Mammary epithelial cell (primary cell): ENCODE measurements around the gene EFCAB8.

Experiments used
- EZH2 ChIP-seq: IDR thresholded peaks from 2 replicates; pipeline ENCODE4 v1.6.1; 2012; ENCODE audit warnings: low read length, inconsistent platforms, borderline replicate concordance
- TF ChIP-seq, protein P1 (sequence below), 2 donors: IDR thresholded peaks in 1 of 2; conservative IDR thresholded peaks in 1 of 2; 2 replicates each; pipeline ENCODE4 v1.5.1; 2011 to 2012; ENCODE audit warnings: inconsistent platforms in 2 of 2, low read length in 2 of 2, mild to moderate bottlenecking in 2 of 2, control low read depth in 1 of 2, low read depth in 1 of 2; ENCODE audit not compliant: insufficient read depth in 1 of 2; ENCODE audit errors: extremely low read depth in 1 of 2

GRCh38 chr20:32809907-32810306 lies 48.8 kb upstream of the EFCAB8 start:
- TF ChIP-seq EZH2: no peak
- TF ChIP-seq, protein P1, sequence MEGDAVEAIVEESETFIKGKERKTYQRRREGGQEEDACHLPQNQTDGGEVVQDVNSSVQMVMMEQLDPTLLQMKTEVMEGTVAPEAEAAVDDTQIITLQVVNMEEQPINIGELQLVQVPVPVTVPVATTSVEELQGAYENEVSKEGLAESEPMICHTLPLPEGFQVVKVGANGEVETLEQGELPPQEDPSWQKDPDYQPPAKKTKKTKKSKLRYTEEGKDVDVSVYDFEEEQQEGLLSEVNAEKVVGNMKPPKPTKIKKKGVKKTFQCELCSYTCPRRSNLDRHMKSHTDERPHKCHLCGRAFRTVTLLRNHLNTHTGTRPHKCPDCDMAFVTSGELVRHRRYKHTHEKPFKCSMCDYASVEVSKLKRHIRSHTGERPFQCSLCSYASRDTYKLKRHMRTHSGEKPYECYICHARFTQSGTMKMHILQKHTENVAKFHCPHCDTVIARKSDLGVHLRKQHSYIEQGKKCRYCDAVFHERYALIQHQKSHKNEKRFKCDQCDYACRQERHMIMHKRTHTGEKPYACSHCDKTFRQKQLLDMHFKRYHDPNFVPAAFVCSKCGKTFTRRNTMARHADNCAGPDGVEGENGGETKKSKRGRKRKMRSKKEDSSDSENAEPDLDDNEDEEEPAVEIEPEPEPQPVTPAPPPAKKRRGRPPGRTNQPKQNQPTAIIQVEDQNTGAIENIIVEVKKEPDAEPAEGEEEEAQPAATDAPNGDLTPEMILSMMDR (conservative IDR thresholded peaks at IDR 0.05 in 1 of 2, IDR thresholded peaks at IDR 0.05 in 1 of 2; ENCODE audit: extremely low read depth in 1 of 2, insufficient read depth in 1 of 2, low read depth in 1 of 2, low read length in 2 of 2): no peak
